GM10266 (cell line): Measurements from ENCODE around the gene FXYD2.
A peak's percentile ranks its signal among the peaks of the same experiment; 100 is the strongest.

Experiments used
- DNase-seq: peaks from one replicate; pipeline ENCODE4 v3.0.0; 2012; ENCODE audit errors: extremely low spot score
- TF ChIP-seq, protein P1 (sequence below): IDR thresholded peaks from 2 replicates; pipeline ENCODE4 v1.5.1; 2012; ENCODE audit warnings: mild to moderate bottlenecking, low read depth; ENCODE audit not compliant: control insufficient read depth, insufficient read depth; ENCODE audit errors: missing control alignments

Gene FXYD2

GRCh38 chr11:117819096-117820040, 5.2 kb downstream of the FXYD2 start:
- DNase-seq: no peak
- TF ChIP-seq, protein P1, sequence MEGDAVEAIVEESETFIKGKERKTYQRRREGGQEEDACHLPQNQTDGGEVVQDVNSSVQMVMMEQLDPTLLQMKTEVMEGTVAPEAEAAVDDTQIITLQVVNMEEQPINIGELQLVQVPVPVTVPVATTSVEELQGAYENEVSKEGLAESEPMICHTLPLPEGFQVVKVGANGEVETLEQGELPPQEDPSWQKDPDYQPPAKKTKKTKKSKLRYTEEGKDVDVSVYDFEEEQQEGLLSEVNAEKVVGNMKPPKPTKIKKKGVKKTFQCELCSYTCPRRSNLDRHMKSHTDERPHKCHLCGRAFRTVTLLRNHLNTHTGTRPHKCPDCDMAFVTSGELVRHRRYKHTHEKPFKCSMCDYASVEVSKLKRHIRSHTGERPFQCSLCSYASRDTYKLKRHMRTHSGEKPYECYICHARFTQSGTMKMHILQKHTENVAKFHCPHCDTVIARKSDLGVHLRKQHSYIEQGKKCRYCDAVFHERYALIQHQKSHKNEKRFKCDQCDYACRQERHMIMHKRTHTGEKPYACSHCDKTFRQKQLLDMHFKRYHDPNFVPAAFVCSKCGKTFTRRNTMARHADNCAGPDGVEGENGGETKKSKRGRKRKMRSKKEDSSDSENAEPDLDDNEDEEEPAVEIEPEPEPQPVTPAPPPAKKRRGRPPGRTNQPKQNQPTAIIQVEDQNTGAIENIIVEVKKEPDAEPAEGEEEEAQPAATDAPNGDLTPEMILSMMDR: peak; percentile 55

DNA sequence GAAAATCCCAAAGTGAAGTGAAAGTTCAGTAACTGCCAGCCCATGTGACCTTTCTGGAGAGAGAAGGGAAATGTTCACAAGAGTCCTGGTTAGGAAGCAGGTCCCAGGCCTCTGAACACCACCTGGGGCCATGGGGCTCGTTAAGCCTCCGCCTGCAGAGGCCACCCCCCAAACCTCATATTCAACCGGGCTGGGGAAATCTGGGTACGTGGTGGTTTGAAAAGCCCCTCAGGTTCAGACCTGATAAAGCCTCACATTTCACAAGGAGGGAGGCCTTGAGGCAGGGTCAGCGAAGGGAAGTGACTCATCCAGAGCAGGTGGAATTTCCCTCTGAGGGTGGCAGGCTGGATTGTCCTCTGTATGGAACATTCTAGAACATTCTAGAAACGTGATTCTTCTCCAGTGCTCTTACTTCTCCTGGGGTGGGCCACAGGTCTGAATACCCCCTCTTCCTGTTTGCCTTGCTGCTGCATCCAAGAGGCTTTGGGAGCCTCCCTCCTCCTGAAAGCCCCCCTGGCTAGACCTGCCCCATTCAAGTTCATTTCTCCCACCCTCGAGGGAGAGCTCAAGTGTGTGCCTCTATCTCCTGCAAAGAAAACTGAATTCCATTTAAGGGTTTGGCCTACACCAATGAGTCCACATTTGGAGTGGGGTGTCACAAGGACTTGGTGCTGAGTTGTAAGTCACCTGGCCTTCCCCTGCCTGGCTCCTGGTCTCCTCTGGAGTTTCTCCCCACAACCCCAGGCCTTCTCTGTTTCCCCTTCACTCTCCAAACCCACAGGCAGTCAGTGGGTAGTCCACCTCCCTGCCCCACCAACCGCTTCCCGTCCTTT, 6.3 kb downstream of the FXYD2 start:
- TF ChIP-seq, protein P1: no peak
- DNase-seq: no peak

- TF ChIP-seq, protein P1: peak; percentile 99
- DNase-seq: peak; percentile 72
These were observed 7.0 kb downstream of the FXYD2 start for GRCh38 chr11:117817368-117818040.

DNA sequence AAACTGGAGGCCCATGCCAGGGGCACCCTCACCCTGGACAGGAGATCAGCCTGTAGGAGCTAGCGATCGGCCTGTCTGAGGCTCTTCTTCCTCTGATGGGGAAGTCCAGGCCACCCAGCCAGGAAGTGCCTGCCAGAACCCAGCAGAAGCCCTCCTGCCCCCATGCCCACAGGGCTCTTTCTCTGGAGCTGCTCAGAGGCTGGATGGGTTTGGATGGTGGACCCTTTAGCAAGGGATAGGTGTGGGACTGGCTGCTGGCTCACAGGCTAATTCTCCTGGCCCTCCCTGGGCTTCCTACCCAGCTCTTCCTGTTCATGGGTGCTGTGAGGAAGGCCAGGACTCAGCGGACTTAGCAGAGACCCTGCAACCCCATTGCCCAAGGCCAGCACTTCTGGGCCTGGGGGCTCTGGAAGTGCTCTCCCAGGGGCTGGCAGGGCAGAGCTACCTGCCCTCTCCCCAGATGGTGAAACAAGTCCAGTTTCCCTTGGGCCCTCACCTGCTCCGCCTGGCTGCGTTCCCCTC, 7.6 kb downstream of the FXYD2 start:
- TF ChIP-seq, protein P1: no peak
- DNase-seq: no peak

GRCh38 chr11:117816151-117816741, 8.3 kb downstream of the FXYD2 start:
- TF ChIP-seq, protein P1: no peak
- DNase-seq: no peak

GRCh38 chr11:117815262-117815803, 9.2 kb downstream of the FXYD2 start:
- peak; percentile 74 for DNase-seq
- TF ChIP-seq, protein P1: no peak
